Panc1 (cell line): ENCODE data around the gene PRORP. TPM values are rescaled to one million over a fixed set of nuclear protein-coding genes. Genes with fewer than 3 reads are reported as not detected.

ENCODE experiments used
- ATAC-seq: fragments of 200-7000 bp; cut with Tn5 transposase; 2 replicates; pipeline ENCODE4 v1.9.1; 2020; ENCODE audit warnings: mild to moderate bottlenecking, moderate library complexity
- BruUV-seq: library from RNA; stranded (reverse); fragments of 400-500 nt; replicated peaks from 2 replicates; lab custom pipeline; 2021; lab: Mats Ljungman, UMichigan
- CTCF ChIA-PET: fragments of 300-600 bp; sonication (Branson Sonifier 250); formaldehyde crosslinking; loops from one replicate; lab custom pipeline; 2022; ENCODE audit warnings: antibody characterized with exemption; lab: Charles Lee
- POLR2A ChIA-PET: fragments of 300-600 bp; sonication (Branson Sonifier 250); formaldehyde crosslinking; loops from one replicate; lab custom pipeline; 2022; ENCODE audit warnings: antibody characterized with exemption; lab: Charles Lee
- DNase-seq: peaks from one replicate; pipeline ENCODE4 v3.0.0-alpha.2; 2010; ENCODE audit warnings: low read depth, low spot score
- H3K27ac ChIP-seq: 2 replicates; pipeline ENCODE4 v1.5.1; 2011; ENCODE audit warnings: mild to moderate bottlenecking, low read length, inconsistent platforms
- H3K27me3 ChIP-seq: fragments of 200-500 bp; sonication (Bioruptor generic); 2 replicates; pipeline ENCODE4 v1.6.0; 2014; ENCODE audit warnings: low read length, inconsistent platforms; ENCODE audit not compliant: control insufficient read depth, insufficient read depth
- H3K36me3 ChIP-seq: fragments of 200-500 bp; sonication (Bioruptor generic); 2 replicates; pipeline ENCODE4 v1.5.1; 2014; ENCODE audit warnings: inconsistent platforms, mild to moderate bottlenecking, low read length, moderate library complexity; ENCODE audit not compliant: control insufficient read depth, insufficient read depth
- H3K4me1 ChIP-seq: 2 replicates; pipeline ENCODE4 v1.5.1; 2011; ENCODE audit warnings: inconsistent platforms, mild to moderate bottlenecking, low read length, moderate library complexity; ENCODE audit not compliant: control insufficient read depth, insufficient read depth
- H3K4me3 ChIP-seq, 2 experiments: 2 replicates each; pipeline ENCODE4 v1.5.1; 2011 to 2012; ENCODE audit warnings: low read depth in 2 of 2, low read length in 2 of 2, mild to moderate bottlenecking in 2 of 2, inconsistent platforms in 1 of 2, moderate library complexity in 1 of 2
- H3K9me3 ChIP-seq: fragments of 200-500 bp; sonication (Bioruptor generic); 2 replicates; pipeline ENCODE4 v1.5.1; 2014; ENCODE audit warnings: low read depth, mild to moderate bottlenecking, inconsistent platforms, low read length, moderate library complexity; ENCODE audit not compliant: control insufficient read depth, insufficient read depth
- POLR2AphosphoS5 ChIP-seq: IDR thresholded peaks from 2 replicates; pipeline ENCODE4 v1.6.1; 2012; ENCODE audit warnings: mild to moderate bottlenecking, low read depth, low read length, moderate library complexity
- SIN3A ChIP-seq: IDR thresholded peaks from 2 replicates; pipeline ENCODE4 v1.6.1; 2012; ENCODE audit warnings: low read depth, mild to moderate bottlenecking, low read length, moderate library complexity, borderline replicate concordance; ENCODE audit not compliant: insufficient read depth
- TCF7L2 ChIP-seq: IDR thresholded peaks from 2 replicates; pipeline ENCODE4 v1.6.1; 2011; ENCODE audit warnings: mild to moderate bottlenecking, low read depth, low read length, inconsistent platforms
- in situ Hi-C: cut with HindIII; loops from 2 replicates; pipeline ENCODE4 v1.10.0; 2016; ENCODE audit warnings: low sequenced_read_pairs, low pct_unique_long_range_greater_than_20kb
- intact Hi-C: fragments of 100-400 bp; cut with micrococcal nuclease; formaldehyde crosslinking; loops from one replicate; pipeline ENCODE4 v1.10.0; 2022; ENCODE audit not compliant: unreplicated experiment
- total RNA-seq: library from RNA; stranded (reverse); gene quantifications from one replicate; pipeline ENCODE4 v1.2.1, GENCODE V29; 2021; ENCODE audit not compliant: unreplicated experiment
- TF ChIP-seq, protein P1 (sequence below): fragments of 450-650 bp; IDR thresholded peaks from 2 replicates; pipeline ENCODE4 v1.5.1; 2017; ENCODE audit warnings: mild to moderate bottlenecking
- TF ChIP-seq, protein P2 (sequence below), 2 experiments: IDR thresholded peaks; 2 replicates each; pipeline ENCODE4 v1.6.1; 2011 to 2012; ENCODE audit warnings: low read depth in 2 of 2, control low read depth in 1 of 2, low read length in 1 of 2, mild to moderate bottlenecking in 1 of 2, moderate library complexity in 1 of 2; ENCODE audit not compliant: insufficient read depth in 1 of 2

The PRORP gene
- total RNA-seq, 1 experiment from 2014 or later: 28.1 TPM

DNA sequence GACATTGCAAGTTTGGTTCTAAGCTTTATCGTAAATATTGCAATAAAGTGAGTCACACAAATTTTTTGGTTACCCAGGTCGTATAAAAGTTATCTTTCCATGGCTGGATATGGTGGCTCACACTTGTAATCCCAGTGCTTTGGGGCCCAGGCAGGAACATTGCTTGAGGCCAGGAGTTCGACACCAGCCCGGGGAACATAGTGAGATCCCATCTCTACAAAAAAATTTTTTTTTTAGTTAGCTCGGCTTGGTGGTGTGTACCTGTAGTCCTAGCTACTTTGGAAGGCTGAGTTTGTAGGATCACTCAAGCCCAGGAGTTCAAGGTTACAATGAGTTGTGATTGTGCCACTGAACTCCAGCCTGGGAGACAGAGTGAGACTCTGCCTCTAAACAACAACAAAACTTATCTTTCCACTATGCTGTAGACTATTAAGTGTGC, 24.4 kb downstream of the PRORP start:
- Histone ChIP-seq H3K27me3 (no peaks in the 10 kb centered on the region), H3K4me1 (no peaks in the 10 kb centered on the region), H3K36me3 (no peaks in the 10 kb centered on the region), H3K9me3 (no peaks in the 10 kb centered on the region), H3K27ac (no peak overlapping the region; the same call in 1 of the 2 replicates), H3K4me3 (no peak overlapping the region)
- no peak for TF ChIP-seq TCF7L2
- TF ChIP-seq SIN3A: no peak
- TF ChIP-seq, protein P1, sequence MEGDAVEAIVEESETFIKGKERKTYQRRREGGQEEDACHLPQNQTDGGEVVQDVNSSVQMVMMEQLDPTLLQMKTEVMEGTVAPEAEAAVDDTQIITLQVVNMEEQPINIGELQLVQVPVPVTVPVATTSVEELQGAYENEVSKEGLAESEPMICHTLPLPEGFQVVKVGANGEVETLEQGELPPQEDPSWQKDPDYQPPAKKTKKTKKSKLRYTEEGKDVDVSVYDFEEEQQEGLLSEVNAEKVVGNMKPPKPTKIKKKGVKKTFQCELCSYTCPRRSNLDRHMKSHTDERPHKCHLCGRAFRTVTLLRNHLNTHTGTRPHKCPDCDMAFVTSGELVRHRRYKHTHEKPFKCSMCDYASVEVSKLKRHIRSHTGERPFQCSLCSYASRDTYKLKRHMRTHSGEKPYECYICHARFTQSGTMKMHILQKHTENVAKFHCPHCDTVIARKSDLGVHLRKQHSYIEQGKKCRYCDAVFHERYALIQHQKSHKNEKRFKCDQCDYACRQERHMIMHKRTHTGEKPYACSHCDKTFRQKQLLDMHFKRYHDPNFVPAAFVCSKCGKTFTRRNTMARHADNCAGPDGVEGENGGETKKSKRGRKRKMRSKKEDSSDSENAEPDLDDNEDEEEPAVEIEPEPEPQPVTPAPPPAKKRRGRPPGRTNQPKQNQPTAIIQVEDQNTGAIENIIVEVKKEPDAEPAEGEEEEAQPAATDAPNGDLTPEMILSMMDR: no peak
- TF ChIP-seq, protein P2, sequence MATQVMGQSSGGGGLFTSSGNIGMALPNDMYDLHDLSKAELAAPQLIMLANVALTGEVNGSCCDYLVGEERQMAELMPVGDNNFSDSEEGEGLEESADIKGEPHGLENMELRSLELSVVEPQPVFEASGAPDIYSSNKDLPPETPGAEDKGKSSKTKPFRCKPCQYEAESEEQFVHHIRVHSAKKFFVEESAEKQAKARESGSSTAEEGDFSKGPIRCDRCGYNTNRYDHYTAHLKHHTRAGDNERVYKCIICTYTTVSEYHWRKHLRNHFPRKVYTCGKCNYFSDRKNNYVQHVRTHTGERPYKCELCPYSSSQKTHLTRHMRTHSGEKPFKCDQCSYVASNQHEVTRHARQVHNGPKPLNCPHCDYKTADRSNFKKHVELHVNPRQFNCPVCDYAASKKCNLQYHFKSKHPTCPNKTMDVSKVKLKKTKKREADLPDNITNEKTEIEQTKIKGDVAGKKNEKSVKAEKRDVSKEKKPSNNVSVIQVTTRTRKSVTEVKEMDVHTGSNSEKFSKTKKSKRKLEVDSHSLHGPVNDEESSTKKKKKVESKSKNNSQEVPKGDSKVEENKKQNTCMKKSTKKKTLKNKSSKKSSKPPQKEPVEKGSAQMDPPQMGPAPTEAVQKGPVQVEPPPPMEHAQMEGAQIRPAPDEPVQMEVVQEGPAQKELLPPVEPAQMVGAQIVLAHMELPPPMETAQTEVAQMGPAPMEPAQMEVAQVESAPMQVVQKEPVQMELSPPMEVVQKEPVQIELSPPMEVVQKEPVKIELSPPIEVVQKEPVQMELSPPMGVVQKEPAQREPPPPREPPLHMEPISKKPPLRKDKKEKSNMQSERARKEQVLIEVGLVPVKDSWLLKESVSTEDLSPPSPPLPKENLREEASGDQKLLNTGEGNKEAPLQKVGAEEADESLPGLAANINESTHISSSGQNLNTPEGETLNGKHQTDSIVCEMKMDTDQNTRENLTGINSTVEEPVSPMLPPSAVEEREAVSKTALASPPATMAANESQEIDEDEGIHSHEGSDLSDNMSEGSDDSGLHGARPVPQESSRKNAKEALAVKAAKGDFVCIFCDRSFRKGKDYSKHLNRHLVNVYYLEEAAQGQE (IDR thresholded peaks at IDR 0.05; ENCODE audit: insufficient read depth in 1 of 2, low read depth in 2 of 2, low read length in 1 of 2): no peak
- no peak for TF ChIP-seq POLR2AphosphoS5
- POLR2A ChIA-PET: no interaction called here
- DNase-seq (no peak), ATAC-seq (no peak)
- intact Hi-C loops (loop anchor here (10.0 kb wide), 1 partner anchor 148 kb away; the partner anchor contains the start of gene PSMA6), in situ Hi-C loops (no loop called here)
- no TSS peak for BruUV-seq
- CTCF ChIA-PET: no interaction called here

DNA sequence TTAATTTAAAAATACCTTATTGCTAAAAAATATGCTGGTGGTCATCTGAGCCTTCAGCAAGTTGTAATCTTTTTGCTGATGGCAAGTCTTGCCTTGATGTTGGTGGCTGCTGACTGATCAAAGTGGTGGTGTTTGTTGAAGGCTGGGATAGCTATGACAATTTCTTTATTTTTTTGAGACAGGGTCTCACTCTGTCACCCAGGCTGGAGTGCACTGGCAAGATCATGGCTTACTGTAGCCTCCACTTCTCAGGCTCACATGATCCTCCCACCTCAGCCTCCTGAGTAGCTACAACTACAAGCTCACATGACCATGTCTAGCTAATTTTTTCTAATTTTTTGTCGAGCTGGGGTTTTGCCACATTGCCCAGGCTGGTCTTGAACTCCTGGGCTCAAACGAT, 24.8 kb downstream of the PRORP start:
- H3K36me3 ChIP-seq: no peaks in the 10 kb centered on the region
- no TSS peak for BruUV-seq
- TF ChIP-seq SIN3A (no peak), TCF7L2 (no peak), POLR2AphosphoS5 (no peak)
- TF ChIP-seq, protein P2 (IDR thresholded peaks at IDR 0.05; ENCODE audit: insufficient read depth in 1 of 2, low read depth in 2 of 2, low read length in 1 of 2): no peak
- TF ChIP-seq, protein P1: no peak
- no peak overlapping the region for H3K4me3 ChIP-seq
- in situ Hi-C loops (no loop called here), intact Hi-C loops (loop anchor here (10.0 kb wide), 1 partner anchor 148 kb away; the partner anchor contains the start of gene PSMA6)
- H3K4me1 ChIP-seq: no peaks in the 10 kb centered on the region
- no peaks in the 10 kb centered on the region for H3K9me3 ChIP-seq
- no peak for DNase-seq
- H3K27ac ChIP-seq: no peak overlapping the region
- no peak for ATAC-seq
- POLR2A ChIA-PET: no interaction called here
- CTCF ChIA-PET: no interaction called here
- no peaks in the 10 kb centered on the region for H3K27me3 ChIP-seq
